MCF 10A (cell line): ENCODE data around the gene TMEM200B. TPM values are rescaled to one million over a fixed set of nuclear protein-coding genes. Genes with fewer than 3 reads are reported as not detected.

Experiments used
- BruUV-seq: library from RNA; stranded (reverse); fragments of 400-500 nt; replicated peaks from 2 replicates; lab custom pipeline; 2021; lab: Mats Ljungman, UMichigan
- CTCF ChIA-PET: fragments of 300-600 bp; sonication (Branson Sonifier 250); formaldehyde crosslinking; extraction: SDS; loops from one replicate; lab custom pipeline; 2021; ENCODE audit warnings: antibody characterized with exemption, inconsistent platforms; lab: Yijun Ruan, JAX
- POLR2A ChIA-PET: fragments of 300-600, 350-650 bp; sonication (Branson Sonifier 250); formaldehyde crosslinking; extraction: SDS; loops from one replicate; lab custom pipeline; 2020; ENCODE audit warnings: antibody characterized with exemption, inconsistent platforms; lab: Yijun Ruan, JAX
- DNase-seq: peaks from one replicate; pipeline ENCODE4 v3.0.0-alpha.2; 2018; ENCODE audit not compliant: unreplicated experiment
- H3K27ac Mint-ChIP-seq: one replicate; pipeline ENCODE4 v1.8.0; 2022; ENCODE audit warnings: mild to moderate bottlenecking, low read depth, mixed read lengths; ENCODE audit not compliant: unreplicated experiment
- H3K27me3 Mint-ChIP-seq: one replicate; pipeline ENCODE4 v1.8.0; 2022; ENCODE audit warnings: mixed read lengths; ENCODE audit not compliant: insufficient read depth, unreplicated experiment
- H3K36me3 Mint-ChIP-seq: one replicate; pipeline ENCODE4 v1.8.0; 2022; ENCODE audit warnings: mild to moderate bottlenecking, moderate library complexity, mixed read lengths; ENCODE audit not compliant: insufficient read depth, unreplicated experiment
- H3K4me1 Mint-ChIP-seq: one replicate; pipeline ENCODE4 v1.8.0; 2022; ENCODE audit warnings: mixed read lengths; ENCODE audit not compliant: insufficient read depth, unreplicated experiment
- H3K4me3 Mint-ChIP-seq: one replicate; pipeline ENCODE4 v1.8.0; 2022; ENCODE audit warnings: mild to moderate bottlenecking, moderate library complexity, mixed read lengths; ENCODE audit not compliant: unreplicated experiment
- H3K9me3 Mint-ChIP-seq: one replicate; pipeline ENCODE4 v1.8.0; 2022; ENCODE audit warnings: mixed read lengths; ENCODE audit not compliant: unreplicated experiment
- intact Hi-C: fragments of 100-400 bp; cut with micrococcal nuclease; formaldehyde crosslinking; loops from 2 replicates; pipeline ENCODE4 v1.14.1; 2022
- total RNA-seq: library from RNA; stranded (reverse); gene quantifications from 2 replicates; pipeline ENCODE4 v1.2.3, GENCODE V29; 2022
- TF ChIP-seq, protein P1 (sequence below): fragments of 200-600 bp; IDR thresholded peaks from one replicate; pipeline ENCODE4 v1.8.0; 2022; ENCODE audit warnings: antibody characterized with exemption, mild to moderate bottlenecking; ENCODE audit not compliant: unreplicated experiment

TMEM200B gene
- total RNA-seq, 1 experiment from 2014 or later = not detected

DNA sequence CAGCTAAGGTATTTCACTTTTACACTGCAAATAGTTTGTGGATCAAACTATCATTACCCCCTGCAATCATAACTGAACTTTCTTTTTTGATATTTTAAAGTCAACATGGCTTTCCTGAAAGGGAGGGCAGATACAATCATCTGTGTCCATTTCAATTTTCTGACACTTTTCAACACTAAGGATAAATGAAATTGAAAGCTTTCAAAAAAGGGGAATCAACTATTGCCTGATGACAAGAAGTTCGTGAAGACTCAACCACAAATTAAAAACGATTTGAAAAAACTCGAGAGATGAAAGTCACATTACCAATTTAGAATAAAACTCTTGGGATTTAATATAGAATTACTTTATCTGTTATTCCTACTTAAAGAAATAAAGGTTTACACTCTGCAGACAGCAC lies 46.3 kb upstream of the TMEM200B start:
- no peaks in the 10 kb centered on the region for H3K27me3 Mint-ChIP-seq
- H3K4me1 Mint-ChIP-seq = peaks cover 20% of the 10 kb centered on the region
- no TSS peak for BruUV-seq
- DNase-seq = no peak
- TF ChIP-seq, protein P1, sequence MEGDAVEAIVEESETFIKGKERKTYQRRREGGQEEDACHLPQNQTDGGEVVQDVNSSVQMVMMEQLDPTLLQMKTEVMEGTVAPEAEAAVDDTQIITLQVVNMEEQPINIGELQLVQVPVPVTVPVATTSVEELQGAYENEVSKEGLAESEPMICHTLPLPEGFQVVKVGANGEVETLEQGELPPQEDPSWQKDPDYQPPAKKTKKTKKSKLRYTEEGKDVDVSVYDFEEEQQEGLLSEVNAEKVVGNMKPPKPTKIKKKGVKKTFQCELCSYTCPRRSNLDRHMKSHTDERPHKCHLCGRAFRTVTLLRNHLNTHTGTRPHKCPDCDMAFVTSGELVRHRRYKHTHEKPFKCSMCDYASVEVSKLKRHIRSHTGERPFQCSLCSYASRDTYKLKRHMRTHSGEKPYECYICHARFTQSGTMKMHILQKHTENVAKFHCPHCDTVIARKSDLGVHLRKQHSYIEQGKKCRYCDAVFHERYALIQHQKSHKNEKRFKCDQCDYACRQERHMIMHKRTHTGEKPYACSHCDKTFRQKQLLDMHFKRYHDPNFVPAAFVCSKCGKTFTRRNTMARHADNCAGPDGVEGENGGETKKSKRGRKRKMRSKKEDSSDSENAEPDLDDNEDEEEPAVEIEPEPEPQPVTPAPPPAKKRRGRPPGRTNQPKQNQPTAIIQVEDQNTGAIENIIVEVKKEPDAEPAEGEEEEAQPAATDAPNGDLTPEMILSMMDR = no peak
- peaks cover 83% of the 10 kb centered on the region for H3K36me3 Mint-ChIP-seq
- no peak overlapping the region for H3K27ac Mint-ChIP-seq
- H3K4me3 Mint-ChIP-seq = no peak overlapping the region
- intact Hi-C loops = no loop called here
- H3K9me3 Mint-ChIP-seq = no peaks in the 10 kb centered on the region
- ChIA-PET CTCF (interaction anchor here (1.2 to 1.4 kb wide), 2 partner anchors 10 to 131 kb away, joined by 4 read pairs; no protein-coding TSS in a partner anchor), POLR2A (interaction anchor here (0.6 to 4.9 kb wide), 5 partner anchors 9 to 1776 kb away, joined by 3 to 29 read pairs (median 3); partner anchors contain the start of genes SRSF4 and YTHDF2)

DNA sequence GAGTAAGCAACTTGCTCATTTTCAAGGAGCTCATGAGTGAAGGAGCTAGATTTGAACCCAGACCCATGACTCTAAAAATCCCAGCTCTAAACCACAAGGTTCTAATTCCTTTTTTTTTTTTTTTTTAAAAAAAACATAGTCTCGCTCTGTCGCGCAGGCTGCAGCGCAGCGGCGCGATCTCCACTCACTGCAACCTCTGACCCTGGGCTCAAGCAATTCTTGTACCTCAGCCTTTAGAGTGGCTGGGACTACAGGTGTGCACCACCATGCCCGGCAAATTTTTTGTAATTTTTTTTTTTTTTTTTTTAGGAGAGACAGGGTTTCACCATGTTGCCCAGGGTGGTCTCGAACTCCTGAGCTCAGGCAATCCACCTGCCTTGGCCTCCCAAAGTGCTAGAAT lies 44.2 kb upstream of the TMEM200B start:
- no peaks in the 10 kb centered on the region for H3K9me3 Mint-ChIP-seq
- no peak overlapping the region for H3K4me3 Mint-ChIP-seq
- peaks cover 95% of the 10 kb centered on the region for H3K36me3 Mint-ChIP-seq
- no TSS peak for BruUV-seq
- TF ChIP-seq, protein P1 = no peak
- no peak overlapping the region for H3K27ac Mint-ChIP-seq
- H3K27me3 Mint-ChIP-seq = no peaks in the 10 kb centered on the region
- peaks cover 24% of the 10 kb centered on the region for H3K4me1 Mint-ChIP-seq
- POLR2A ChIA-PET = interaction anchor here (0.8 to 1.2 kb wide), 2 partner anchors 10 to 12 kb away, joined by 4 to 6 read pairs; no protein-coding TSS in a partner anchor
- DNase-seq = no peak
- CTCF ChIA-PET = interaction anchor here (0.6 to 1.7 kb wide), 4 partner anchors 30 to 411 kb away, joined by 3 to 4 read pairs (median 3); no protein-coding TSS in a partner anchor
- intact Hi-C loops = no loop called here

DNA sequence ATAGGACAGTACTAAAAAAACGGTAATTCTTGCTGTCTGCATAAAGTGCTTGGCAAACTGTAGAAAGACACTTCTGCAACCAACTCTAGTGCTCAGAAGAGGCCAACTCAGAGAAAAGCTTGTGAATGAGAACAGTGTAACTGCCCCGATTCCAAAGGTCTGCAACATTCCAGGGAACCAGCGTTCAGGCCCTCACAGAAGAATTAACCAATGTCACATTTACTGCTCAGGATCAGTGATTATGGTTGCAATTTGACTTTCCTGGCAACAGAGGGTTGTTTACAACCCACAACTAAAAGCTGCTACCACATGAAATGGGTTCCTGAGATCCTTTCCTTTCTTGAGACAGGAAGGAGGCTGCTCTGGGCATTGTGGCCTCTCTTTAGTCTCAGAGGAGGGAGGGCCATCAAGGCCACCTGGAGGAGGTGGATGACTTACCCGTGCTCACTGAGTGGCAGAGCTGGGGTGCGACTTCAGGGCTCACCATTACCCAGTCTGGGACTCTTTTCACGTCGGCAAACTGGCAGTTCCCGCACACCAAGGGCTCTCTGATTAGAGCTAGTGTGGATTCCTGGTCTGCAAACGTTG lies 42.7 kb upstream of the TMEM200B start:
- ChIA-PET POLR2A (interaction anchor here (0.8 to 1.2 kb wide), 2 partner anchors 14 to 16 kb away, joined by 3 read pairs; partner anchors contain the start of gene SRSF4), CTCF (interaction anchor here (0.9 to 1.7 kb wide), 3 partner anchors 16 to 125 kb away, joined by 3 to 6 read pairs (median 3); no protein-coding TSS in a partner anchor)
- Mint-ChIP-seq H3K36me3 (peaks cover 80% of the 10 kb centered on the region), H3K9me3 (no peaks in the 10 kb centered on the region), H3K4me3 (no peak overlapping the region), H3K27me3 (no peaks in the 10 kb centered on the region), H3K27ac (no peak overlapping the region), H3K4me1 (peaks cover 22% of the 10 kb centered on the region)
- TF ChIP-seq, protein P1 = no peak
- intact Hi-C loops = no loop called here
- BruUV-seq = no TSS peak
- DNase-seq = no peak

DNA sequence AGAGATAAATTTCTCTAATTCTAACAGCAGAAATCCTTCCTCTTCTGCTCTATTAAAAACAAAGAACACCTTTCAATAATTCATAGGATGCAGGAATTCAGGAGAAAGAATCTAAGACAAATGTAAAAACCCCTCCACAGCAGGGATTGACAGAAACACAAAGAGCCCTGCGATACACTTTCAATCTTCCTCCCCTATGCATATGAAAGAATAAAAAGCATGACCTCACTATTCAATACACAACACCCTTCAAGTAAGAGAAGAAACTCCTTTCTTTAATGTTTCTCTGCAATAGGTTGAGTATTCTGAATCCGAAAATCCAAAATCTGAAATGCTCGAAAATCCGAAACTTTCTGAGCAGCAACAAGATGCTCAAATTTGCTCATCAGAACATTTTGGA lies 40.9 kb upstream of the TMEM200B start:
- ChIA-PET POLR2A (no interaction called here), CTCF (no interaction called here)
- no peak overlapping the region for H3K27ac Mint-ChIP-seq
- DNase-seq = no peak
- H3K27me3 Mint-ChIP-seq = no peaks in the 10 kb centered on the region
- no peak overlapping the region for H3K4me3 Mint-ChIP-seq
- H3K9me3 Mint-ChIP-seq = no peaks in the 10 kb centered on the region
- no TSS peak for BruUV-seq
- TF ChIP-seq, protein P1 = no peak
- peaks cover 72% of the 10 kb centered on the region for H3K36me3 Mint-ChIP-seq
- intact Hi-C loops = no loop called here
- peaks cover 4% of the 10 kb centered on the region for H3K4me1 Mint-ChIP-seq
